ENCODE measurements around the gene MANSC1. TPM values are rescaled to one million over a fixed set of nuclear protein-coding genes. Genes with fewer than 3 reads are reported as not detected.

Gene MANSC1
- polyA plus RNA-seq, 1 donor = 30.1 TPM

GRCh38 chr12:12365931-12366431 lies 15.9 kb upstream of the MANSC1 start:
- Histone ChIP-seq H3K4me1 (ENCODE audit: control insufficient read depth, insufficient read depth, low read length) (no peaks in the 10 kb centered on the region), H3K27ac (ENCODE audit: low read length) (no peak overlapping the region), H3K36me3 (ENCODE audit: control insufficient read depth, insufficient read depth, low read length) (no peaks in the 10 kb centered on the region), H3K4me3 (ENCODE audit: low read length) (no peak overlapping the region), H3K9me3 (ENCODE audit: control insufficient read depth, low read depth, low read length) (no peaks in the 10 kb centered on the region), H3K27me3 (ENCODE audit: control insufficient read depth, insufficient read depth, low read length) (no peaks in the 10 kb centered on the region)
- WGBS (ENCODE audit: insufficient coverage, low lambda C conversion rate) = 57% methylated on average over 1 of the region's 4 CpGs
- DNase-seq = no peak

- Histone ChIP-seq H3K4me1 (ENCODE audit: control insufficient read depth, insufficient read depth, low read length) (no peaks in the 10 kb centered on the region), H3K4me3 (ENCODE audit: low read length) (no peak overlapping the region), H3K27me3 (ENCODE audit: control insufficient read depth, insufficient read depth, low read length) (no peaks in the 10 kb centered on the region), H3K36me3 (ENCODE audit: control insufficient read depth, insufficient read depth, low read length) (no peaks in the 10 kb centered on the region), H3K9me3 (ENCODE audit: control insufficient read depth, low read depth, low read length) (no peaks in the 10 kb centered on the region), H3K27ac (ENCODE audit: low read length) (no peak overlapping the region)
- no peak for DNase-seq
- WGBS (ENCODE audit: insufficient coverage, low lambda C conversion rate) = no CpG with 5 or more reads among the region's 5 CpGs
Observed at GRCh38 chr12:12365446-12365802, 15.4 kb upstream of the MANSC1 start.

GRCh38 chr12:12364787-12365445 lies 14.9 kb upstream of the MANSC1 start:
- Histone ChIP-seq H3K4me3 (ENCODE audit: low read length) (no peak overlapping the region), H3K27me3 (ENCODE audit: control insufficient read depth, insufficient read depth, low read length) (no peaks in the 10 kb centered on the region), H3K36me3 (ENCODE audit: control insufficient read depth, insufficient read depth, low read length) (no peaks in the 10 kb centered on the region), H3K27ac (ENCODE audit: low read length) (no peak overlapping the region), H3K4me1 (ENCODE audit: control insufficient read depth, insufficient read depth, low read length) (no peaks in the 10 kb centered on the region), H3K9me3 (ENCODE audit: control insufficient read depth, low read depth, low read length) (no peaks in the 10 kb centered on the region)
- no CpG with 5 or more reads among the region's 4 CpGs for WGBS (ENCODE audit: insufficient coverage, low lambda C conversion rate)
- DNase-seq = no peak

GRCh38 chr12:12358528-12358927 lies 8.5 kb upstream of the MANSC1 start:
- no peaks in the 10 kb centered on the region for H3K36me3 ChIP-seq (ENCODE audit: control insufficient read depth, insufficient read depth, low read length)
- peak overlapping the region; percentile 90 for H3K27ac ChIP-seq (ENCODE audit: low read length)
- H3K9me3 ChIP-seq (ENCODE audit: control insufficient read depth, low read depth, low read length) = no peaks in the 10 kb centered on the region
- 100% methylated on average over 1 of the region's 4 CpGs for WGBS (ENCODE audit: insufficient coverage, low lambda C conversion rate)
- H3K4me3 ChIP-seq (ENCODE audit: low read length) = no peak overlapping the region
- H3K4me1 ChIP-seq (ENCODE audit: control insufficient read depth, insufficient read depth, low read length) = peaks cover 8% of the 10 kb centered on the region
- H3K27me3 ChIP-seq (ENCODE audit: control insufficient read depth, insufficient read depth, low read length) = no peaks in the 10 kb centered on the region
- DNase-seq = no peak

GRCh38 chr12:12357719-12358461 lies 7.8 kb upstream of the MANSC1 start:
- DNase-seq = no peak
- Histone ChIP-seq H3K27me3 (ENCODE audit: control insufficient read depth, insufficient read depth, low read length) (no peaks in the 10 kb centered on the region), H3K4me1 (ENCODE audit: control insufficient read depth, insufficient read depth, low read length) (peaks cover 8% of the 10 kb centered on the region), H3K4me3 (ENCODE audit: low read length) (peak overlapping the region; percentile 71), H3K27ac (ENCODE audit: low read length) (peak overlapping the region; percentile 90), H3K9me3 (ENCODE audit: control insufficient read depth, low read depth, low read length) (no peaks in the 10 kb centered on the region), H3K36me3 (ENCODE audit: control insufficient read depth, insufficient read depth, low read length) (no peaks in the 10 kb centered on the region)
- WGBS (ENCODE audit: insufficient coverage, low lambda C conversion rate) = 69% methylated on average over 3 of the region's 10 CpGs

- no CpG with 5 or more reads among the region's 72 CpGs for WGBS (ENCODE audit: insufficient coverage, low lambda C conversion rate)
- Histone ChIP-seq H3K27me3 (ENCODE audit: control insufficient read depth, insufficient read depth, low read length) (no peaks in the 10 kb centered on the region), H3K4me1 (ENCODE audit: control insufficient read depth, insufficient read depth, low read length) (peaks cover 8% of the 10 kb centered on the region), H3K9me3 (ENCODE audit: control insufficient read depth, low read depth, low read length) (no peaks in the 10 kb centered on the region), H3K4me3 (ENCODE audit: low read length) (peak within 1 kb of the TSS; percentile 71), H3K27ac (ENCODE audit: low read length) (peak within 1 kb of the TSS; percentile 90), H3K36me3 (ENCODE audit: control insufficient read depth, insufficient read depth, low read length) (no peaks in the 10 kb centered on the region)
- peak; percentile 96 to 98 for DNase-seq
Observed at GRCh38 chr12:12356896-12357718, 7.1 kb upstream of the MANSC1 start, which contains the start of gene BORCS5. Gene BORCS5, plus strand, starts transcription at chr12:12357078. Its CDS starts 374 bp downstream, at chr12:12357452.

- Histone ChIP-seq H3K27ac (ENCODE audit: low read length) (peak overlapping the region; percentile 90), H3K27me3 (ENCODE audit: control insufficient read depth, insufficient read depth, low read length) (no peaks in the 10 kb centered on the region), H3K4me1 (ENCODE audit: control insufficient read depth, insufficient read depth, low read length) (peaks cover 13% of the 10 kb centered on the region), H3K9me3 (ENCODE audit: control insufficient read depth, low read depth, low read length) (no peaks in the 10 kb centered on the region), H3K4me3 (ENCODE audit: low read length) (peak overlapping the region; percentile 71), H3K36me3 (ENCODE audit: control insufficient read depth, insufficient read depth, low read length) (no peaks in the 10 kb centered on the region)
- WGBS (ENCODE audit: insufficient coverage, low lambda C conversion rate) = 71% methylated on average over 1 of the region's 5 CpGs
- no peak for DNase-seq
Observed at GRCh38 chr12:12356467-12356895, 6.4 kb upstream of the MANSC1 start.

- Histone ChIP-seq H3K4me1 (ENCODE audit: control insufficient read depth, insufficient read depth, low read length) (peaks cover 22% of the 10 kb centered on the region), H3K27ac (ENCODE audit: low read length) (no peak overlapping the region), H3K4me3 (ENCODE audit: low read length) (no peak overlapping the region), H3K9me3 (ENCODE audit: control insufficient read depth, low read depth, low read length) (peaks cover 3% of the 10 kb centered on the region), H3K36me3 (ENCODE audit: control insufficient read depth, insufficient read depth, low read length) (no peaks in the 10 kb centered on the region), H3K27me3 (ENCODE audit: control insufficient read depth, insufficient read depth, low read length) (no peaks in the 10 kb centered on the region)
- WGBS (ENCODE audit: insufficient coverage, low lambda C conversion rate) = 43% methylated on average over 1 of the region's 5 CpGs
- no peak for DNase-seq
Observed at GRCh38 chr12:12353807-12354206, 3.8 kb upstream of the MANSC1 start.

- Histone ChIP-seq H3K27ac (ENCODE audit: low read length) (no peak overlapping the region), H3K9me3 (ENCODE audit: control insufficient read depth, low read depth, low read length) (peaks cover 3% of the 10 kb centered on the region), H3K27me3 (ENCODE audit: control insufficient read depth, insufficient read depth, low read length) (no peaks in the 10 kb centered on the region), H3K4me1 (ENCODE audit: control insufficient read depth, insufficient read depth, low read length) (peaks cover 17% of the 10 kb centered on the region), H3K36me3 (ENCODE audit: control insufficient read depth, insufficient read depth, low read length) (no peaks in the 10 kb centered on the region), H3K4me3 (ENCODE audit: low read length) (no peak overlapping the region)
- DNase-seq = no peak
- no CpG with 5 or more reads among the region's 1 CpG for WGBS (ENCODE audit: insufficient coverage, low lambda C conversion rate)
Observed at GRCh38 chr12:12353276-12353675, 3.2 kb upstream of the MANSC1 start.

Measured in large intestine (tissue), 3 donors.